Measurements from ENCODE around the gene VPS35. TPM values are rescaled to one million over a fixed set of nuclear protein-coding genes. Genes with fewer than 3 reads are reported as not detected.

VPS35 gene
- total RNA-seq, 4 donors from 2014 or later, result 30.0 to 60.1 (median 41.4) TPM

DNA sequence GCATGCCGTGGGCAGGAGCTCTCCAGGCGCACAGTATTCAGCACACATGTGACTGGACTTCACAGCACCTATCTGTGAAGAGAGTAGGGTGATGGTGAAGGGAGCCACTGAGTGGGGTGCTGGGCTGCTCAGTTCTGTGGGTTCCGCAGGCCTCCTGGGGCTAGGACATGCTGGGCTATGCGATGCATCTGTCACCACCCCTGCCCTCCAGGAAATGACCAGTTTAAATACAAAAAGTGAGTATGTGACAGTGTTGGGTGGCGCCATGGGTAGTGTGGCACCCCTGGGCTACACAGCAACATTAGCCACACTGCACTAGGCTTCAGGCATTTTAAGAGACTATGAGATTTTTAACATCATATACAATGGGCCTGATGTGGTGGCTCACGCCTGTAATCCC is 30.6 kb upstream of the VPS35 start:
- no peaks in the 10 kb centered on the region for H3K36me3 ChIP-seq
- in situ Hi-C loops (cut with MboI; ENCODE audit: low sequenced_read_pairs in 4 of 4), result no loop called here

DNA sequence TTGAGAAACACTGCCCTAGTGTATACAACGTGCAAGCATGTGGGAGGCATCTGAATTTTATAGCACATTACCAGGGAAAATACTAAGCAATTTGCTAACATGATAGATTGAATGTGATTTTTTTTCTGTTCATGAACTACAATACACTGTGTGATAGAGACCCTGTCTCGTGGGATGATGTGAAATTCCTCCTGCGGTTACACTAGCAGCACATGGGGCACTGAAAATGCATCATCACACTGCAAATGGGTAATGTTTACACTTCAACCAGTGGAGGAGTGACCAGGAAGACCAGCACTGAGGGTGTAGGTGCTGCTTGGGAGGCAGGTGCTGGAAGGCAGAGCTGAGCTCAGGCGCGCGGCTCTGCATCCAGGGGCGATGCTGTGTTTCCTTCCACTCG is 29.2 kb upstream of the VPS35 start:
- in situ Hi-C loops (cut with MboI; ENCODE audit: low sequenced_read_pairs in 4 of 4) (no loop called here), intact Hi-C loops (cut with DNase I; ENCODE audit: low total_unique reads) (no loop called here)
- H3K9me3 ChIP-seq, result no peaks in the 10 kb centered on the region
- no peak for ATAC-seq
- peaks cover 8 to 10% of the 10 kb centered on the region in 2 donors for H3K4me1 ChIP-seq
- DNase-seq, result no peak
- TF ChIP-seq POLR2A (IDR thresholded peaks at IDR 0.05), result no peak
- TF ChIP-seq, protein P1, sequence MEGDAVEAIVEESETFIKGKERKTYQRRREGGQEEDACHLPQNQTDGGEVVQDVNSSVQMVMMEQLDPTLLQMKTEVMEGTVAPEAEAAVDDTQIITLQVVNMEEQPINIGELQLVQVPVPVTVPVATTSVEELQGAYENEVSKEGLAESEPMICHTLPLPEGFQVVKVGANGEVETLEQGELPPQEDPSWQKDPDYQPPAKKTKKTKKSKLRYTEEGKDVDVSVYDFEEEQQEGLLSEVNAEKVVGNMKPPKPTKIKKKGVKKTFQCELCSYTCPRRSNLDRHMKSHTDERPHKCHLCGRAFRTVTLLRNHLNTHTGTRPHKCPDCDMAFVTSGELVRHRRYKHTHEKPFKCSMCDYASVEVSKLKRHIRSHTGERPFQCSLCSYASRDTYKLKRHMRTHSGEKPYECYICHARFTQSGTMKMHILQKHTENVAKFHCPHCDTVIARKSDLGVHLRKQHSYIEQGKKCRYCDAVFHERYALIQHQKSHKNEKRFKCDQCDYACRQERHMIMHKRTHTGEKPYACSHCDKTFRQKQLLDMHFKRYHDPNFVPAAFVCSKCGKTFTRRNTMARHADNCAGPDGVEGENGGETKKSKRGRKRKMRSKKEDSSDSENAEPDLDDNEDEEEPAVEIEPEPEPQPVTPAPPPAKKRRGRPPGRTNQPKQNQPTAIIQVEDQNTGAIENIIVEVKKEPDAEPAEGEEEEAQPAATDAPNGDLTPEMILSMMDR (IDR thresholded peaks at IDR 0.05 in 4 of 5, conservative IDR thresholded peaks at IDR 0.05 in 1 of 5), result no peak
- H3K27ac ChIP-seq, result no peak overlapping the region
- no peaks in the 10 kb centered on the region for H3K36me3 ChIP-seq
- H3K4me3 ChIP-seq, result no peak overlapping the region
- H3K27me3 ChIP-seq, result no peaks in the 10 kb centered on the region

More for the DNA sequence above, 30.6 kb upstream of the VPS35 start:
- intact Hi-C loops (cut with DNase I; ENCODE audit: low total_unique reads), result no loop called here
- H3K9me3 ChIP-seq, result no peaks in the 10 kb centered on the region
- H3K4me1 ChIP-seq, result peaks cover 7 to 8% of the 10 kb centered on the region in 2 donors
- no peaks in the 10 kb centered on the region for H3K27me3 ChIP-seq
- H3K27ac ChIP-seq, result no peak overlapping the region
- no peak overlapping the region for H3K4me3 ChIP-seq
- ATAC-seq (no peak), DNase-seq (no peak)
- TF ChIP-seq POLR2A (IDR thresholded peaks at IDR 0.05), result no peak
- TF ChIP-seq, protein P1 (IDR thresholded peaks at IDR 0.05 in 4 of 5, conservative IDR thresholded peaks at IDR 0.05 in 1 of 5), result no peak

DNA sequence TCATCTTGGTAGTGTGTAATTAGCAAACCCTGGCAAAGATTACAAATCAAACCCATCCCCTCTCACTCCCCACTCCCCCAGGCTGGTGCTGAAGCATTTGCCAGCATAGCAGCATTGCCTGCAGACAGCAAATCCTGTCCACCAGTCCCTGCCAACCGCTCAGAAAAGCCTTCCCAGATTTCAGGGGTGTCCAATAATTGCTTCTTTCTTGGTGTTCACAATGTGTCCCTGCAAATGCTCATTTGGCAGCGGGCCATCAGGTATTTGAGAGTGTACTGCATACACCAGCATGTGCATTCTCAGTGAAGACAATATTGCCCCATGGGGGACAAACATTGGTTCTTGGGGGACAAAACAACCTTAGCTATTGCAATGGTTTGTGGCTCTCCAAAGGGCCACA is 28.7 kb upstream of the VPS35 start:
- H3K4me3 ChIP-seq, result no peak overlapping the region
- intact Hi-C loops (cut with DNase I; ENCODE audit: low total_unique reads) (no loop called here), in situ Hi-C loops (cut with MboI; ENCODE audit: low sequenced_read_pairs in 4 of 4) (no loop called here)
- H3K27ac ChIP-seq, result no peak overlapping the region
- no peak for ATAC-seq
- no peak for DNase-seq
- H3K27me3 ChIP-seq, result no peaks in the 10 kb centered on the region
- no peak for TF ChIP-seq POLR2A (IDR thresholded peaks at IDR 0.05)
- peaks cover 8 to 10% of the 10 kb centered on the region in 2 donors for H3K4me1 ChIP-seq
- no peaks in the 10 kb centered on the region for H3K9me3 ChIP-seq
- H3K36me3 ChIP-seq, result no peaks in the 10 kb centered on the region

DNA sequence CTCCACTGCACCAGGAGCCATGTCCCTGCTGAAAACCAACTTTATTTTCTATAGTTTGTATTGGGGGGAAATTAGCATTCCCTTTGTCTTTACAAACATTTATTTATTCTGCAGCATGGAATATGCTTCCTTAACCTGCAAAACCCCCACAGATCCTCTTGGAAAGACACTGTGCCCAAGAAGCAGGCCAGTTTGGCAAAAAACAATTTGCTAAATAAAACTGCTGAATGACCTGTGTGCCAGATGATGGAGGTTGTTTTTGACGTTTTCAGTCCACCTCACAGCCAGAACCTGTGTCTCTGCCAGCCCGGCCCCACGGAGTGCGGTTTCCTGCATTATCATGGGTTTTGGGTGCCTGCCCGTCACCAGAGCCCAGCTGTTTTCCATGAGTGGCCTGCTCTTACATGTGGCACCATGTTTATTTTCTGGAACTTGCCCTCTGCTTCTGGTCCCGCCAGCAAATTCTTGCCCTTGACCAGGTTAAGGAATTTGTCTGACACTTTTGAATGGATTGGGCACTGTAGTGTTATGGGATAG is 26.9 kb upstream of the VPS35 start:
- Histone ChIP-seq H3K36me3 (no peaks in the 10 kb centered on the region), H3K9me3 (no peaks in the 10 kb centered on the region), H3K27me3 (no peaks in the 10 kb centered on the region), H3K4me1 (peaks cover 14 to 25% of the 10 kb centered on the region in 2 donors), H3K27ac (peak overlapping the region; percentile 46 to 81 (median 71)), H3K4me3 (no peak overlapping the region)
- intact Hi-C loops (cut with DNase I; ENCODE audit: low total_unique reads) (no loop called here), in situ Hi-C loops (cut with MboI; ENCODE audit: low sequenced_read_pairs in 4 of 4) (no loop called here)
- ATAC-seq (peak; percentile 30 to 33), DNase-seq (peak; percentile 33 to 69)
- TF ChIP-seq, protein P1 (IDR thresholded peaks at IDR 0.05 in 4 of 5, conservative IDR thresholded peaks at IDR 0.05 in 1 of 5), result no peak
- TF ChIP-seq POLR2A (IDR thresholded peaks at IDR 0.05), result no peak

DNA sequence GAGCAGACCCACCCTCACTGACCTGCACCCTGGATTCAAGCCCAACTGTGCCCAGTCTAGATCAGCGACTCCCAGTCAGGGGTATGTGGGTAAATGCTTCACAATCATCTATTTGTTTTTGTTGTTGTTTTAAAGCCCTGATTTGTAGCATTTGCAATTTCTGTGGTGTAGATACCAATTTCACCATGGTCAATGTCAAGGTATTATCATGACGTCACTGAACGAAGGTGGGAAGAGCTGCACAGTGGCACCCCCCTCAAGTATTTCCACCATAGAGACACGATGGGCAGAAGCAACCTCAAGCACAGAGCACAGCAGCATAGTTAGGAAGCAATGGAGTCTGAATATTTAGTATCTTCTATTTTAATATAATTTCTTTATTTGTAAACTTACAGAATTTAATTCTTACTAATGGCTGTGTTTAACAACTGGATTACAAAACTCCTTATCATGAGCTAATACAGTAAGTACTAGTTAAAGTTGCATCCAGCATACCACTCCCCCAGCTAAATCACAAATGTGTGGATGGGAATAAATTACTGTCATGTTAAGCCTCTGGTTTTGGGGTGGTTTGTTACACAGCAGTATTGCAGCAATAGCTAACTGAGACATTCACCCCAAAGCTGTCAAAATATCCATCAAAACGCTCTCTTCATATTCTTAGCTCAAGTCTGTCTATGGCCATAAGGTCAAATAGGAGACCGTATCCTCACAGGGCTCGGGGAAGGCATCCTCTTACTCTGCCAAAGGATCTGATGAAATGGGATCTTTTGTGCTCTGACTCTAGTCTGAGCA is 26.0 kb upstream of the VPS35 start:
- ATAC-seq (no peak), DNase-seq (no peak)
- TF ChIP-seq POLR2A (IDR thresholded peaks at IDR 0.05), result no peak
- TF ChIP-seq, protein P1 (IDR thresholded peaks at IDR 0.05 in 4 of 5, conservative IDR thresholded peaks at IDR 0.05 in 1 of 5), result no peak
- Histone ChIP-seq H3K36me3 (no peaks in the 10 kb centered on the region), H3K27me3 (no peaks in the 10 kb centered on the region), H3K27ac (peak overlapping the region; percentile 65 to 81 (median 71)), H3K4me3 (no peak overlapping the region), H3K9me3 (no peaks in the 10 kb centered on the region), H3K4me1 (peaks cover 14 to 27% of the 10 kb centered on the region in 2 donors)
- intact Hi-C loops (cut with DNase I; ENCODE audit: low total_unique reads), result loop anchor here (5.0 kb wide), 1 partner anchor 87 kb away; no protein-coding TSS in a partner anchor
- in situ Hi-C loops (cut with MboI; ENCODE audit: low sequenced_read_pairs in 4 of 4), result no loop called here

All from gastrocnemius medialis (tissue), 4 donors.